Activated naive CD4-positive, alpha-beta T cell treated with anti-CD3 and anti-CD28 coated beads, Interleukin-2, amount 50 U/mL, for 72 hours (primary cell): ENCODE results near the gene PIGV. TPM values are rescaled to one million over a fixed set of nuclear protein-coding genes. Genes with fewer than 3 reads are reported as not detected.
"Not testable (repeated sequence)": the region's sequence is repeated elsewhere in the genome, so short reads cannot be mapped to it uniquely, and the experiment has no call there.

ENCODE experiments used
- ATAC-seq, 2 donors: fragments of 150-1000 bp; cut with Tn5 transposase; 2 replicates each; pipeline ENCODE4 v1.10.0; 2021; ENCODE audit warnings: mild to moderate bottlenecking in 2 of 2, moderate library complexity in 2 of 2
- DNase-seq, 2 donors: peaks; one replicate each; pipeline ENCODE4 v3.0.0; 2021 to 2022; ENCODE audit warnings: low spot score in 2 of 2
- H3K27ac Mint-ChIP-seq, 2 donors: one replicate each; pipeline ENCODE4 v1.8.0; 2022; ENCODE audit warnings: mild to moderate bottlenecking in 2 of 2, mixed read lengths in 2 of 2
- H3K36me3 Mint-ChIP-seq, 2 donors: one replicate each; pipeline ENCODE4 v1.8.0; 2022; ENCODE audit warnings: mixed read lengths in 2 of 2
- H3K9me3 Mint-ChIP-seq, 2 donors: one replicate each; pipeline ENCODE4 v1.8.0; 2022; ENCODE audit warnings: mixed read lengths in 2 of 2
- total RNA-seq, 2 donors: library from RNA; stranded (reverse); gene quantifications; one replicate each; pipeline ENCODE4 v1.2.3, GENCODE V29; 2022

The PIGV gene
- total RNA-seq, 2 donors from 2014 or later, result 15.9 to 21.0 TPM

DNA sequence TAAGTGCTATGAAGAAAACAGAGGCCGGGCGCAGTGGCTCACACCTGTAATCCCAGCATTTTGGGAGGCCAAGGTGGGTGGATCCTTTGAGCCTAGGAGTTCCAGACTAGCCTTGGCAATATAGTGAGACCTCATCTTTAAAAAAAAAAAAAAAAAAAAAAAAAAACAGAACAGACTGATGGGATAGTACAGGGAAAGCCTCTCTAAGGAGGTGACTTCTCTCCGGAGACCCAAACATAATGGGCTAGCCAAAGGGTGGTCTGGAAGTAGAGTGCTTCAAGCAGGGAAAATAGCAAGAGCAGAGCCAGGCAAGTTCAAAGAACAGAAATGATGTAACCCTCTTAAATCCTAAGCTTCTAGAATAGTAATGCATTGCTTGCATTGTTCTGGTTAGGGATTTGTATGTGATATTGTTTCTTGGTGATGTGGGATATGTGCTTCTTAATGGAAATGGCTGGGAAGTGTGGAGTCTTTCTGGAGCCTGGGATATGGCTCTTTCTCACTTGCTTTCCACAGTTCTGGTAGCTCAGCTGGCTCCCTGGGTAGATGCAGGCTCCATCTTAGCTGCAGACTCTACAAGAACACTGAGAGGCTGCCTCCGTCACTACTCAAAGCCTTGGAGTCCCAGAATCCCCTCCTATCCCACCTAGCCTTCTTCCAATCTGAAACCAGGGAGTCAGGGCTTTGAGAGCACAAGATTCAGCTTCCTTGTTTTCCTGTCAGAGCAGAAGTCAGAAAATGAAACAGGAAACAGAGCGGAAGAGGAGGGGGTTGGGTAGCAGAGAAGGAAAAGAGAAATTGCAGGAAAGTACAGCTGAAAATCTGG lies 1.9 kb upstream of the PIGV start:
- Mint-ChIP-seq H3K9me3 (no peaks in the 10 kb centered on the region), H3K36me3 (peaks cover 7 to 15% of the 10 kb centered on the region in 2 donors), H3K27ac (peak overlapping the region; percentile 99 to 100)
- no peak for DNase-seq
- ATAC-seq, result no peak

DNA sequence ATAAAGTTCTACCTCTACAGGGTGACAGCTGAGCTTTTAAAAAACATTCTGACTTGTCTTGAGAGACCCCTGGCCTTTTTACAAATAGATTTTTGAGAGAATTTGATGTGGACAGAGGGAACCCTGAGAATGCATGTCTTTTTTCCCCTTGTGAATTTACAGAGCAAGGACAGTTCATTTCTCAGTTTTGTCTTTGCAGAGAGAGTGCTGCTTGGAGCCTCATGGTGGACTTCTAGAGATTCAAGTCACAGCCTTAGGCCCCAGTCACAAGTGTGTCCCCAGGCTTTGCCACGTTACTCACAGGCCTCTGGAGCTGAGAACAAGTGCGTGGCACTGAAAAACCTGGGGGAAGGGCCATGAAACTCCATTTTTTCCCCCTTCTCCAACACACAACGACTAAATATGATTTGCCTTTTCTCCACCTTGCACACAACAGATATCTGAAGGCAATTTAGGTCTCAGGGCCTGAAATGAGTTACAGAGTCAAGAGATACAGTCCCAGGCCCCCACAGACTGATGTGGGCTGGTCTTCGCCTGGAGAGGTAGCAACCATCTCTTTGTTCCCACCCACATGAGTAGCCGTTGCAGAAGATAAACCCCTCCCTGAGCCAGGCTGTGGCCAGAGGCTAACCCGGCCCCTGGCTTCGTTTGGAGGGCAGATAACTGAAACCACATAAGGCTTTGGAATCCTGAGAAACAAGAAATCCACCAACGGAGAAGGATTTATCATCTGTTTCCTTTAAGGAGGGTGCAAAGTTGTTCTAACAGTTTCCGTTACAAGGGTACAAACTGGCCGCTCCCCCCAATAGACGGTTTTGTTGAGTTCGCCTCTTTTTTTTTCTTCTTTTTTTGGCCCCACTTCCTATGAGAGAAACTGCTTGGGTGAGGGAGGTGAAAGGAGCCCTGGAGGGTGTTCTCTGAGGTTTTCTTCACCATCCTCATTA lies 1.0 kb upstream of the PIGV start:
- peak overlapping the region; percentile 99 to 100 for H3K27ac Mint-ChIP-seq
- H3K36me3 Mint-ChIP-seq, result peaks cover 7 to 15% of the 10 kb centered on the region in 2 donors
- DNase-seq, result peak; percentile 28 to 71
- ATAC-seq, result peak in 1 of 2 donors; percentile 4
- H3K9me3 Mint-ChIP-seq, result no peaks in the 10 kb centered on the region

GRCh38 chr1:26787381-26787705 lies 407 bp upstream of the PIGV start:
- Mint-ChIP-seq H3K27ac (peak overlapping the region; percentile 99 to 100), H3K36me3 (peaks cover 3 to 15% of the 10 kb centered on the region in 2 donors), H3K9me3 (no peaks in the 10 kb centered on the region)
- peak; percentile 53 to 72 for ATAC-seq
- DNase-seq, result peak; percentile 70 to 93

GRCh38 chr1:26788515-26788785 lies 700 bp downstream of the PIGV start:
- peak in 1 of 2 donors; percentile 8 for ATAC-seq
- Mint-ChIP-seq H3K27ac (peak overlapping the region; percentile 96 to 99), H3K36me3 (peaks cover 11 to 15% of the 10 kb centered on the region in 2 donors), H3K9me3 (no peaks in the 10 kb centered on the region)
- DNase-seq, result no peak

- DNase-seq (peak; percentile 87 to 90), ATAC-seq (peak; percentile 19 to 27)
- Mint-ChIP-seq H3K27ac (peak overlapping the region; percentile 96 to 99), H3K36me3 (peaks cover 13 to 17% of the 10 kb centered on the region in 2 donors), H3K9me3 (no peaks in the 10 kb centered on the region)
Measured at GRCh38 chr1:26788836-26789611, 1.3 kb downstream of the PIGV start.

GRCh38 chr1:26789612-26789865 lies 1.8 kb downstream of the PIGV start:
- Mint-ChIP-seq H3K36me3 (peaks cover 15 to 22% of the 10 kb centered on the region in 2 donors), H3K9me3 (no peaks in the 10 kb centered on the region), H3K27ac (peak overlapping the region; percentile 96 to 99)
- ATAC-seq (no peak), DNase-seq (no peak)

DNA sequence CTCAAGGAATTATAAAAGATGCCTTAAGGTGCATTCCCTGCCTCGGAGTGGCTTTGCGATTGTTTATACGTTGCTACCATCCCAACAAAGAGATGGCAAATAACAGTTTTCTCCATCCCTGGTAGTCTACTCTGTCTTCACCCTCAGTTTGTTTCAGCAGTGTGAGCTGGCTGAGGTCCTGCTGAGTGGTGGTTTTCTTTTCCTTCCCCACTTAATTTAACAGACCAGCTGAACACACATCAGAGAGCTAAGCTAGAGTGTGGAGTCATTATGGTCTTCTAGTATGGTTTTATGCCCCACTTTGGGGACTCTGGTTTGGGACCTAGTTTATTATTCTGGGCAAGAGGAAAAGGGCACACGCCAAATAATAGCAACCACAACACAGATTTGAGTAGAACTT lies 2.2 kb downstream of the PIGV start:
- Mint-ChIP-seq H3K27ac (peak overlapping the region; percentile 96 to 99), H3K9me3 (no peaks in the 10 kb centered on the region), H3K36me3 (peaks cover 19 to 26% of the 10 kb centered on the region in 2 donors)
- ATAC-seq (peak; percentile 28 to 50), DNase-seq (peak in 1 of 2 donors; percentile 44)

DNA sequence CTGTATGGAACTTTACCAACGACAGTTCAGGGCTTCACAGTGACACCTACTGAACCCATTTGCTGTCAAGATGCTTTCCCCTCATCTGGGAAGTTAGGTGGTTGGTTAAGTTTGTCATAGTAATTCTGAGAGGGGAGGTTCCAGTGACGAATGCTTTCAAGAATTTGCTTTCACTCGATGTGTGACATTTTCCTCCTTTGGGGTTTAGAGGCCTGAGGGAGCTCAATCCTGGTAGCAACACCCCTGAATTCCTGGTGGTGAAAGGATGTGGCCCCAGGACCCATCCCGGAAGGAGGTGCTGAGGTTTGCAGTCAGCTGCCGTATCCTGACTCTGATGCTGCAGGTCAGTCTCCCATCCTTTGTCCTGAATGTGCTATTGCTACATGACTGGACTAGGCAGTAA lies 2.8 kb downstream of the PIGV start:
- Mint-ChIP-seq H3K27ac (peak overlapping the region; percentile 96 to 99), H3K36me3 (peaks cover 21 to 28% of the 10 kb centered on the region in 2 donors), H3K9me3 (no peaks in the 10 kb centered on the region)
- DNase-seq, result peak; percentile 46 to 67
- peak; percentile 30 to 64 for ATAC-seq

DNA sequence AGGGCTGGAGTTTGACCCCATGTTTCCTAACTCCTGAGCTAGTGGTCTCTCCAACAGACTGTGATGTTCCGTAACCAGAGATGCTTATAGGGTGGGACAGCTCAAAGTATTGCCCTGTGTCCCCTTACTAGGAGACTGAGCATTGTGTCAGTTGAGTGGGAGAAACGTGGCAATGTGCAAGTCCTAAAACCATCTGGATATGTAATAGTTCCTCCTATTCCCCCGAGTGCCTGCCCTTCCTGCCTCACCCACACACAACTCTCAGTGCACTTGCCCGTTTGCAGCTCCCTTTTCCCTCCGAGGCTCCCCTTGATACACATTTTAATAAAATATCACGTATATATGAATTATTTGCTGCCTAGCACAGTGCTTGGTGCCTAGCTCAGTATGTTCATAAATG lies 3.4 kb downstream of the PIGV start:
- Mint-ChIP-seq H3K36me3 (peaks cover 21 to 28% of the 10 kb centered on the region in 2 donors), H3K9me3 (no peaks in the 10 kb centered on the region), H3K27ac (peak overlapping the region; percentile 96 to 99)
- DNase-seq (no peak), ATAC-seq (no peak)

DNA sequence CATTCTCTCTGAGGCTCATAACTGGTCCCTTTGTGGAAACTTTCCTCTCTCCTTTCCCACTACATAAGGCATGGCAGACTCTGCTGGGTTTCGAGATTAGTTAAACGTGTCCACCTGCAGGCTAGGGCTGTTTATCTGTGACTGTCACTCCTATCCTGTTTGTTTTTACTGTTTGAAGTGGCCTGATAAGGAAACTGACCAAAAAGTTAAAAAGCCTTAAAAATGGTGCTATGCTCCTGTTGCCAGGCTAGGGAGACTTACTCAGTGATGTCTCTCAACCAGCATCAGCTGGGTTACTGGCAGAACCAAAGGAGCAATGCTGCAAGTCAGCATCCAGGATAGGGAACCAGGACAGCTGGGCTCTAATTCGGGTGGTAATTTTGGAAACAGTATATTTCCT lies 3.9 kb downstream of the PIGV start:
- Mint-ChIP-seq H3K9me3 (no peaks in the 10 kb centered on the region), H3K27ac (peak overlapping the region; percentile 96 to 99), H3K36me3 (peaks cover 21 to 28% of the 10 kb centered on the region in 2 donors)
- DNase-seq, result no peak
- no peak for ATAC-seq

DNA sequence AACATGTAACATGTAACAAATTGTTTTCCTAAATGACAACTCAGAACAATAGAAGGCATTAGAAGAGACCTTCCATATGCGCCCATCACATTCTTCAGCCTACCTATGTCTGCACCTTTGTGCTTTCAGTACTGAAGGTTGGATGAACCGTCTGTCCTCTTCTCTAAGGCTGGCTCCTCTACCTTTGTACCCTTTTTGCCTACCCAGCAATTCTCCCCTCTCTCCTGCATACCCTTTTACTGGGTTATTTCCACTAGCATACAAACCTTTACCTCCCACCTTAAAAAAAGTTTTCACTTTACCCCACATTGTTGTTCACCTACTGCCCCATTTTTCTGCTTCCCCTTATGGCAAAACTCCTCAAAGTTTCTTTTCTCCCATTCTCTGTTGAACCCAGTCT lies 5.2 kb downstream of the PIGV start:
- no peak for ATAC-seq
- Mint-ChIP-seq H3K9me3 (no peaks in the 10 kb centered on the region), H3K27ac (no peak overlapping the region), H3K36me3 (peaks cover 21 to 23% of the 10 kb centered on the region in 2 donors)
- no peak for DNase-seq

GRCh38 chr1:26794391-26794790 lies 6.6 kb downstream of the PIGV start:
- H3K36me3 Mint-ChIP-seq, result peaks cover 13 to 21% of the 10 kb centered on the region in 2 donors
- H3K9me3 Mint-ChIP-seq, result no peaks in the 10 kb centered on the region
- peak overlapping the region in 1 of 2 donors; percentile 45 for H3K27ac Mint-ChIP-seq
- DNase-seq (no peak), ATAC-seq (no peak)

GRCh38 chr1:26797627-26798026 lies 9.9 kb downstream of the PIGV start:
- H3K36me3 Mint-ChIP-seq, result peaks cover 13 to 29% of the 10 kb centered on the region in 2 donors
- H3K9me3 Mint-ChIP-seq, result peaks cover 0 to 4% of the 10 kb centered on the region in 2 donors
- no peak for ATAC-seq
- peak overlapping the region in 1 of 2 donors; percentile 30 for H3K27ac Mint-ChIP-seq
- no peak for DNase-seq

DNA sequence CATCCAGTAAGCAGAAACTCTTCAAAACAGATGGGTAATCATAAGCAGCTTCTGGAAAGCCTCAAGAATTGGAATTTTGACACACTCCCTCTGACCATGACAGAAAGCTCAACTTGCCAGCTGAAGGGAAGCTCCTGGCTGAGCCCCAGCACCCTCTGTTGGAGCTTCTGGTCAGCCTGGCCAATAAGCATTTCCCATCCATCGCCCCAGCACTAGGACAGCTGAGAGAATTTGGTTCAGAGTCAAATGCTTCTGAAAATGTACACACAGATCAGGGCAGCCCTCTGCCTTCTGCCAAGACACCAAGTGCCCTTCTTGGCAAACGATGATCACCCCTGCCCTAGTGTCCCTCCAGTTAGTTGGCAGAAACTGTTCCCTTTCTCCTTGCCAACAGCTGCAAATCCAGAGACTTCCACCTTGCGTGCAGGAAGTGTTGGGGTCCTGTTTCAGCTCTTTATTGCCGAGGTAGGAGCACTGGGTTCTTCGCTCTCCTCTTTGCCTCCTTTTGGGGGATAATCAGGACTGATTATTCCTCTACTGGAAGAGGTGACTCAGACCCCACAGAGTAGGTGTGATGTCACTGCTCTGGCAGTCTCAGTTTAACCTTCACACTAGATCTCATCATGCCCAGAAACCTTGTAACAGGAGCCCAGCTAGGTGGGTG lies 11.9 kb downstream of the PIGV start:
- Mint-ChIP-seq H3K27ac (peak overlapping the region; percentile 14 to 82), H3K9me3 (peaks cover 0 to 4% of the 10 kb centered on the region in 2 donors), H3K36me3 (peaks cover 5 to 17% of the 10 kb centered on the region in 2 donors)
- ATAC-seq, result peak; percentile 78 to 86
- DNase-seq, result no peak

GRCh38 chr1:26803932-26804331 lies 16.2 kb downstream of the PIGV start:
- not testable (repeated sequence) for DNase-seq, H3K27ac Mint-ChIP-seq, H3K9me3 Mint-ChIP-seq, ATAC-seq
- peaks cover 0 to 11% of the 10 kb centered on the region in 2 donors for H3K36me3 Mint-ChIP-seq

DNA sequence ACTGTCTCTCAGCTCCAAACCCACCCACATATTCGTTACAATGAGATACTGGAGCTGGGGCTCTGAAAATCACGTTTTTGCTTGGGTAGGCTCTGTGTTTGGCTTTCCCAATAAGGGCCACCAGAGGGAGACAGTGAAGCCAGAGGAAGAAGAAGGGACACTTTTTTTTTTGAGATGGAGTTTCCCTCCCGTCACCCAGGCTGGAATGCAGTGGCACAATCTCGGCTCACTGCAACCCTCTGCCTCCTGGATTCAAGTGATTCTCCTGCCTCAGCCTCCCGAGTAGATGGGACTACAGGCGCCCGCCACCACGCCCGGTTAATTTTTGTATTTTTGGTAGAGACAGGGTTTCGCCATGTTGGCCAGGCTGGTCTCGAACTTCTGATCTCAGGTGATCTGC lies 22.4 kb downstream of the PIGV start:
- H3K27ac Mint-ChIP-seq, result peak overlapping the region in 1 of 2 donors; percentile 50
- ATAC-seq (peak; percentile 57 to 83), DNase-seq (peak in 1 of 2 donors; percentile 73)
- H3K9me3 Mint-ChIP-seq, H3K36me3 Mint-ChIP-seq: not testable (repeated sequence)
